Vagina (tissue), 2 donors: ENCODE results near the gene GLDC.

Experiments
- POLR2A ChIP-seq, 2 donors: fragments of 450-650 bp; IDR thresholded peaks; one replicate each; pipeline ENCODE4 v1.6.1; 2017; ENCODE audit warnings: antibody characterized with exemption in 2 of 2, mild to moderate bottlenecking in 2 of 2, moderate library complexity in 2 of 2
- TF ChIP-seq, protein P1 (sequence below), 3 experiments: fragments of 450-650 bp in 2 of 3; fragments of 200-600 bp in 1 of 3; sonication (generic) in 1 of 3; IDR thresholded peaks; one replicate each; pipeline ENCODE4 v1.5.1; 2017 to 2019; ENCODE audit warnings: antibody characterized with exemption in 3 of 3, mild to moderate bottlenecking in 2 of 3, moderate library complexity in 2 of 3

DNA sequence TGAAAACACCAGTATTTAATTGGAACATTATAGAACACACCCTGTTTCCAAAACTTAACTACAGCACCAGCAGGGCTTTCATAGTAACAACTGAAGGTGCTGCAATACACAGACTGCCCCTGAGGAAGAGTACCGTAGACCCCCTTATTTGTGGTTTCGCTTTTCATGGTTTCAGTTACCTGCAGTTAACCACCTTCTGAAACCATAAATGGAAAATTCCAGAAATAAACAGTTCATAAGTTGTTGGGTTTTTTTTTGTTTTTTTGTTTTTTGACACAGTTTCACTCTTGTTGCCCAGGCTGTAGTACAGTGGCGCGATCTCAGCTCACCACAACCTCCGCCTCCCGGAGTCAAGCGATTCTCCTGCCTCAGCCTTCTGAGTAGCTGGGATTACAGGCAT is 9.5 kb upstream of the GLDC start:
- no peak for TF ChIP-seq POLR2A (IDR thresholded peaks at IDR 0.05)
- TF ChIP-seq, protein P1, sequence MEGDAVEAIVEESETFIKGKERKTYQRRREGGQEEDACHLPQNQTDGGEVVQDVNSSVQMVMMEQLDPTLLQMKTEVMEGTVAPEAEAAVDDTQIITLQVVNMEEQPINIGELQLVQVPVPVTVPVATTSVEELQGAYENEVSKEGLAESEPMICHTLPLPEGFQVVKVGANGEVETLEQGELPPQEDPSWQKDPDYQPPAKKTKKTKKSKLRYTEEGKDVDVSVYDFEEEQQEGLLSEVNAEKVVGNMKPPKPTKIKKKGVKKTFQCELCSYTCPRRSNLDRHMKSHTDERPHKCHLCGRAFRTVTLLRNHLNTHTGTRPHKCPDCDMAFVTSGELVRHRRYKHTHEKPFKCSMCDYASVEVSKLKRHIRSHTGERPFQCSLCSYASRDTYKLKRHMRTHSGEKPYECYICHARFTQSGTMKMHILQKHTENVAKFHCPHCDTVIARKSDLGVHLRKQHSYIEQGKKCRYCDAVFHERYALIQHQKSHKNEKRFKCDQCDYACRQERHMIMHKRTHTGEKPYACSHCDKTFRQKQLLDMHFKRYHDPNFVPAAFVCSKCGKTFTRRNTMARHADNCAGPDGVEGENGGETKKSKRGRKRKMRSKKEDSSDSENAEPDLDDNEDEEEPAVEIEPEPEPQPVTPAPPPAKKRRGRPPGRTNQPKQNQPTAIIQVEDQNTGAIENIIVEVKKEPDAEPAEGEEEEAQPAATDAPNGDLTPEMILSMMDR (IDR thresholded peaks at IDR 0.05), result no peak
